H4 (cell line): ENCODE results near the gene LAIR2. TPM values are rescaled to one million over a fixed set of nuclear protein-coding genes. Genes with fewer than 3 reads are reported as not detected.
A peak's percentile ranks its signal among the peaks of the same experiment; 100 is the strongest.

Source experiments
- DNase-seq: peaks from one replicate; pipeline ENCODE4 v3.0.0-alpha.2; 2015; ENCODE audit warnings: low spot score
- total RNA-seq: library from RNA; depleted of rRNA; stranded (reverse); fragments of >200 nt; shearing (Covaris generic); gene quantifications from 2 replicates; pipeline ENCODE4 v1.2.3, GENCODE V29; 2014; rRNA removed

LAIR2 gene
- total RNA-seq, result not detected in 2 replicates

- no peak for DNase-seq
Measured at GRCh38 chr19:54502518-54503048, at the start of gene LAIR2. Gene LAIR2 (plus strand): TSS chr19:54502831. CDS start chr19:54502919, 88 bp downstream.

- no peak for DNase-seq
Measured at GRCh38 chr19:54453921-54454780, 48.5 kb upstream of the LAIR2 start.

GRCh38 chr19:54454781-54455675, 47.6 kb upstream of the LAIR2 start:
- DNase-seq, result no peak

- no peak for DNase-seq
Measured at GRCh38 chr19:54455786-54456422, 46.7 kb upstream of the LAIR2 start.

DNA sequence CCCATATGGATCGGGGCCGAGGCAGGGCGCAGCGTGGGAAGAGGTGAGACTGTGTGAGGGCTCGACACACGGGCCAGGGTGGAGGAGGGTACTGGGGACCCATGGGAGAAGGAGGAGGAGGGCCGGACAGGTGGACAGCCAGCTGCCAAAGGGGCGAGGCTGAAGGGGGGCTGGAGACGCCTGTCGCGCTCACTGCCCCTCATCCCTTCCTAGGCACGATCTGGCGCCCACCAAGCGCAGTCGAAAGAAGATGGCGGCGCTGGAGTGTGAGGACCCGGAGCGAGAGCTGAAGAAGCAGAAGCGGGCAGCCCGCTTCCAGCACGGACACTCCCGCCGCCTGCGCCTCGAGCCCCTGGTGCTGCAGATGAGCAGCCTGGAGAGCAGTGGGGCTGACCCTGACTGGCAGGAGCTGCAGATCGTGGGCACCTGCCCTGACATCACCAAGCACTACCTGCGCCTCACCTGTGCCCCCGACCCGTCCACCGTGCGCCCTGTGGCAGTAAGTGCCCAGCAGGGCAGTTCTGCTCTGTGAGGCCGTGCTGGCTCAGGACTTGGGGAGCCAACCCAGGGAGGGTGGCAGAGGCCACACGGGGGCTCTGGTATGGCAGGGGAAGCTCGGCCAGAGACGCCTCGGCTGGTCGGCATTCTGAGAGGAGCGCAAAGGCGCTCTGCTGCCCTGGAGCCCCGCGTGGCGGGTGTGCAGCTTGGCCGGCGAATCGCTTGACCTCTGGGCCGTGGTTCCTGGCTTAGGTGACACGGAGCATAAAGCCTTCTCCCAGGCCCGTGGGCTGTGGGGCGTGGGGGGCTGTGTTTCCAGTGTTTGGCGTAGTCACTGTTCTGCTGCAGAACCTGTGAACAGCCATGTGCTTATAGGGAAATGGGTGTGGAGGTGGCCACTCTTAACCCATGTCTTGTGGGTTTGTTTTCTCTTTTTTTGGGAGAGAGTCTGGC, 45.9 kb upstream of the LAIR2 start:
- DNase-seq, result no peak

DNA sequence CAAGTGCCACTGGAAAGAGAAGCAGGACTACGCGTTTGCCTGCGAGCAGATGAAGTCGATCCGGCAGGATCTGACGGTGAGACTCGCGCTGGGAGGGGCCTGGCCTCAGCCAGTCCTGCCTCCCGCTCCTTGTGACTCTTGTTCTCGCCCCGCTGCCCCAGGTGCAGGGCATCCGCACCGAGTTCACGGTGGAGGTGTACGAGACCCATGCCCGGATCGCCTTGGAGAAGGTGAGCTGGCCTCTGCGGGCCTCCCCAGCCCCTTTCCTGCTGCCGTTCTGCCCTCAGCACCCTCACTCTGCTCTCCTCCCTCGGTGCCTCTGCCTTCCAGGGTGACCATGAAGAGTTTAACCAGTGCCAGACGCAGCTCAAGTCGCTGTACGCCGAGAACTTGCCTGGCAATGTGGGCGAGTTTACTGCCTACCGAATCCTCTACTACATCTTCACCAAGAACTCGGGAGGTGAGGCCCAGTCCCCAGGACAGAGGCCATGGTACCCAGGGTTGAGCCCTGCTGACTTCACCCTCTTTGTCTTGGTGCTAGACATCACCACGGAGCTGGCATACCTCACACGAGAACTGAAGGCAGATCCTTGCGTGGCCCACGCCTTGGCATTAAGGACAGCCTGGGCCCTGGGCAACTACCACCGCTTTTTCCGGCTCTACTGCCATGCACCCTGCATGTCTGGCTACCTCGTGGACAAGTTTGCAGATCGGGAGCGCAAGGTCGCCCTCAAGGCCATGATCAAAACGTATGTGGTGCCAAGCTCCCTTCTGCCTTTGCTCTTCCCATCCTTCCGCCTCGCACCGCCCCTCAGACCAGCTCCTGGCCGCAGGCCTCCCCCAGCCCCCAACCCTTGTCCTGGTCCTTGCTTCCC, 44.6 kb upstream of the LAIR2 start:
- DNase-seq, result peak; percentile 17

GRCh38 chr19:54458648-54459281, 43.9 kb upstream of the LAIR2 start:
- peak; percentile 17 for DNase-seq

- DNase-seq, result peak; percentile 19
Measured at GRCh38 chr19:54459282-54460229, 43.1 kb upstream of the LAIR2 start.

GRCh38 chr19:54460230-54461005, 42.2 kb upstream of the LAIR2 start:
- peak; percentile 14 for DNase-seq

- DNase-seq, result peak; percentile 8
Measured at GRCh38 chr19:54461210-54461609, 41.4 kb upstream of the LAIR2 start.

- DNase-seq, result peak; percentile 18
Measured at GRCh38 chr19:54461613-54462012, 41.0 kb upstream of the LAIR2 start.

- DNase-seq, result peak; percentile 24
Measured at GRCh38 chr19:54462047-54462654, 40.5 kb upstream of the LAIR2 start.

- peak; percentile 22 for DNase-seq
Measured at GRCh38 chr19:54462655-54463530, 39.7 kb upstream of the LAIR2 start.

GRCh38 chr19:54463531-54464043, 39.0 kb upstream of the LAIR2 start, which contains the start of gene LENG9:
Gene LENG9 (minus strand): TSS chr19:54463778. CDS start chr19:54463526, 252 bp downstream.
- DNase-seq, result peak; percentile 97

DNA sequence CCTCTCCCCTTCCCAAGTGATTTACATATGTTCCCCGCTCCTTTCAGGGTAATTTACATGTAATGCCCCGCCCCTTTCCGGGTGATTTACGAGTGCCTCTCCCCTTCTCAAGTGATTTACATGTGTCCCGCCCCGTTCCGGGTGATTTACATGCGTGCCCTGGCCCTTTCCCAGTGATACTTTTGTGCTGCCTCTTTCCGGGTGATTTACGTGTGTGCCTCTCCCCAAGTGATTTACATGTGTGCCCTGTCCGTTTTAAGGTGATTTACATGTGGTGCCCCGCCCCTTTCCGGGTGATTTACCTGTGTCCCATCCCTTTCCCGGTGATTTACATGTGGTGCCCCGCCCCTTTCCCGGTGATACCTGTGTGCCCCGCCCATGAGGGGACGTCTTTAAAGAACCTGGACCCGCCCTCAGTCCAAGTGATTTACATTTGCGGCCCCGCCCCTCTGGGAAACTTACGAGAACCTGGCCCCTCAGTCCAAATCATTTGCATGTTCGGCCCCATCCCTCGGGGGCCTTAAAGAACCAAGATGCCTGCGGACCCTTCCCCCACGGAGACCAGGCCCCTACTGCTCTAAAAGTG, 38.5 kb upstream of the LAIR2 start:
- DNase-seq, result peak; percentile 94
